GM19025 (cell line): ENCODE data around the gene TOGARAM2.

Experiments used
- ATAC-seq: cut with Tn5 transposase; IDR thresholded peaks from one replicate; pipeline ENCODE4 v1.9.1; 2021; ENCODE audit warnings: mild to moderate bottlenecking, low read depth, moderate library complexity; ENCODE audit not compliant: unreplicated experiment

The TOGARAM2 gene

GRCh38 chr2:29051730-29052129 is 70.6 kb downstream of the TOGARAM2 start:
- ATAC-seq, result no peak

GRCh38 chr2:29052807-29053206 is 71.7 kb downstream of the TOGARAM2 start:
- no peak for ATAC-seq

GRCh38 chr2:29053223-29053622 is 72.1 kb downstream of the TOGARAM2 start:
- no peak for ATAC-seq

GRCh38 chr2:29053670-29054400 is 72.7 kb downstream of the TOGARAM2 start:
- ATAC-seq, result no peak

- no peak for ATAC-seq
Measured at GRCh38 chr2:29054430-29054829, 73.3 kb downstream of the TOGARAM2 start.

- no peak for ATAC-seq
Measured at GRCh38 chr2:29055601-29056000, 74.5 kb downstream of the TOGARAM2 start.

GRCh38 chr2:29056452-29056851 is 75.4 kb downstream of the TOGARAM2 start:
- ATAC-seq, result no peak

GRCh38 chr2:29057006-29057405 is 75.9 kb downstream of the TOGARAM2 start:
- no peak for ATAC-seq

GRCh38 chr2:29059624-29060023 is 78.5 kb downstream of the TOGARAM2 start:
- ATAC-seq, result no peak

- no peak for ATAC-seq
Measured at GRCh38 chr2:29060441-29060840, 79.3 kb downstream of the TOGARAM2 start.

- ATAC-seq, result no peak
Measured at GRCh38 chr2:29061176-29061575, 80.1 kb downstream of the TOGARAM2 start.

GRCh38 chr2:29061616-29062015 is 80.5 kb downstream of the TOGARAM2 start:
- ATAC-seq, result no peak

GRCh38 chr2:29062371-29062770 is 81.3 kb downstream of the TOGARAM2 start:
- no peak for ATAC-seq

- no peak for ATAC-seq
Measured at GRCh38 chr2:29063056-29063455, 82.0 kb downstream of the TOGARAM2 start.

- no peak for ATAC-seq
Measured at GRCh38 chr2:29063646-29064345, 82.7 kb downstream of the TOGARAM2 start.

- ATAC-seq, result no peak
Measured at GRCh38 chr2:29064346-29064715, 83.2 kb downstream of the TOGARAM2 start.

- ATAC-seq, result no peak
Measured at GRCh38 chr2:29064746-29065067, 83.6 kb downstream of the TOGARAM2 start.

- ATAC-seq, result no peak
Measured at GRCh38 chr2:29065068-29065811, 84.1 kb downstream of the TOGARAM2 start.

GRCh38 chr2:29066271-29066860 is 85.3 kb downstream of the TOGARAM2 start:
- no peak for ATAC-seq

GRCh38 chr2:29066997-29067605 is 86.0 kb downstream of the TOGARAM2 start:
- ATAC-seq, result no peak

GRCh38 chr2:29068513-29068912 is 87.4 kb downstream of the TOGARAM2 start:
- no peak for ATAC-seq
